HEK293 (cell line): Measurements from ENCODE around the gene KLHL22.

Experiments
- CTCF ChIA-PET: fragments of 350-600 bp; formaldehyde crosslinking; extraction: SDS; loops from one replicate; lab custom pipeline; 2021; ENCODE audit warnings: antibody characterized with exemption; lab: Yijun Ruan, JAX
- POLR2A ChIA-PET: fragments of 300-600 bp; formaldehyde crosslinking; extraction: SDS; loops from one replicate; lab custom pipeline; 2020; ENCODE audit warnings: antibody characterized with exemption, inconsistent platforms; lab: Yijun Ruan, JAX
- H3K27ac ChIP-seq: fragments of 200-500 bp; sonication (Bioruptor generic); 2 replicates; pipeline ENCODE4 v1.5.1; 2014; ENCODE audit warnings: low read depth, low read length, control low read depth, inconsistent platforms; ENCODE audit errors: extremely low read depth
- H3K36me3 ChIP-seq, 2 experiments: fragments of 200-500 bp in 1 of 2; sonication (Bioruptor generic) in 1 of 2; 1 replicate in 1 of 2; 2 replicates in 1 of 2; pipeline ENCODE4 v1.5.1; 2014 to 2017; ENCODE audit warnings: inconsistent platforms in 2 of 2, low read length in 2 of 2; ENCODE audit not compliant: control insufficient read depth in 2 of 2, insufficient read depth in 1 of 2
- H3K4me1 ChIP-seq: fragments of 200-500 bp; sonication (Bioruptor generic); 2 replicates; pipeline ENCODE4 v1.5.1; 2014; ENCODE audit warnings: mild to moderate bottlenecking, low read length, inconsistent platforms; ENCODE audit not compliant: control insufficient read depth, insufficient read depth
- H3K4me3 ChIP-seq: 2 replicates; pipeline ENCODE4 v1.5.1; 2011; ENCODE audit warnings: low read depth, mild to moderate bottlenecking, control low read depth, low read length, moderate library complexity
- H3K9me3 ChIP-seq: fragments of 200-500 bp; sonication (Bioruptor generic); 2 replicates; pipeline ENCODE4 v1.5.1; 2014; ENCODE audit warnings: low read depth, low read length, inconsistent platforms; ENCODE audit not compliant: control insufficient read depth, insufficient read depth
- AEBP2 ChIP-seq: fragments of 450-650 bp; formaldehyde crosslinking; IDR thresholded peaks from 2 replicates; pipeline ENCODE4 v1.5.1; 2016; ENCODE audit warnings: missing biosample characterization, missing genetic modification characterization, borderline replicate concordance
- BCL11B ChIP-seq: fragments of 450-650 bp; formaldehyde crosslinking; IDR thresholded peaks from 2 replicates; pipeline ENCODE4 v1.5.1; 2016; ENCODE audit warnings: low read depth, missing biosample characterization, missing genetic modification characterization
- BCL6B ChIP-seq: fragments of 450-650 bp; formaldehyde crosslinking; IDR thresholded peaks from 2 replicates; pipeline ENCODE4 v1.5.1; 2017; ENCODE audit warnings: missing biosample characterization, missing genetic modification characterization
- EGR2 ChIP-seq: fragments of 450-650 bp; formaldehyde crosslinking; IDR thresholded peaks from 2 replicates; pipeline ENCODE4 v1.5.1; 2016; ENCODE audit warnings: low read depth, missing biosample characterization, missing genetic modification characterization
- PBX3 ChIP-seq: sonication (generic); formaldehyde crosslinking; IDR thresholded peaks from 2 replicates; pipeline ENCODE4 v1.8.1; 2022; ENCODE audit warnings: mild to moderate bottlenecking, moderate library complexity, missing genetic modification reagents
- PRDM1 ChIP-seq: fragments of 450-650 bp; formaldehyde crosslinking; IDR thresholded peaks from 2 replicates; pipeline ENCODE4; 2016; ENCODE audit warnings: missing biosample characterization, missing genetic modification characterization
- REPIN1 ChIP-seq: fragments of 450-650 bp; formaldehyde crosslinking; IDR thresholded peaks from 2 replicates; pipeline ENCODE4 v1.5.1; 2017; ENCODE audit warnings: missing biosample characterization, missing genetic modification characterization, low read depth
- SALL2 ChIP-seq: fragments of 450-650 bp; formaldehyde crosslinking; IDR thresholded peaks from 2 replicates; pipeline ENCODE4 v1.5.0; 2017; ENCODE audit warnings: missing biosample characterization, mild to moderate bottlenecking, missing genetic modification characterization, borderline replicate concordance
- ZBTB11 ChIP-seq: fragments of 450-650 bp; formaldehyde crosslinking; conservative IDR thresholded peaks from 2 replicates; pipeline ENCODE4 v1.5.1; 2016; ENCODE audit warnings: low read depth, missing biosample characterization, missing genetic modification characterization
- ZBTB20 ChIP-seq: fragments of 450-650 bp; formaldehyde crosslinking; IDR thresholded peaks from 2 replicates; pipeline ENCODE4 v1.5.1; 2016; ENCODE audit warnings: missing biosample characterization, missing genetic modification characterization
- ZNF140 ChIP-seq: fragments of 450-650 bp; formaldehyde crosslinking; IDR thresholded peaks from 2 replicates; pipeline ENCODE4 v1.5.1; 2016; ENCODE audit warnings: missing biosample characterization, missing genetic modification characterization
- ZNF175 ChIP-seq: fragments of 450-650 bp; formaldehyde crosslinking; IDR thresholded peaks from 2 replicates; pipeline ENCODE4 v1.5.1; 2016; ENCODE audit warnings: missing biosample characterization, missing genetic modification characterization
- ZNF23 ChIP-seq: fragments of 450-650 bp; formaldehyde crosslinking; IDR thresholded peaks from 2 replicates; pipeline ENCODE4 v1.5.1; 2016; ENCODE audit warnings: missing biosample characterization, missing genetic modification characterization, borderline replicate concordance
- ZNF239 ChIP-seq: fragments of 450-650 bp; formaldehyde crosslinking; IDR thresholded peaks from 2 replicates; pipeline ENCODE4 v1.5.1; 2016; ENCODE audit warnings: missing biosample characterization, missing genetic modification characterization
- ZNF274 ChIP-seq, 2 experiments: fragments of 200-500 bp in 1 of 2; fragments of 450-650 bp in 1 of 2; sonication (Bioruptor generic) in 1 of 2; formaldehyde crosslinking in 1 of 2; IDR thresholded peaks; 2 replicates each; pipeline versions ENCODE4 v1.5.1 to v1.6.1; 2014 to 2016; ENCODE audit warnings: borderline replicate concordance in 1 of 2, inconsistent platforms in 1 of 2, low read length in 1 of 2, missing biosample characterization in 1 of 2, missing genetic modification characterization in 1 of 2
- ZNF473 ChIP-seq: fragments of 450-650 bp; formaldehyde crosslinking; IDR thresholded peaks from 2 replicates; pipeline ENCODE4 v1.5.1; 2017; ENCODE audit warnings: missing biosample characterization, missing genetic modification characterization
- ZNF510 ChIP-seq: fragments of 450-650 bp; formaldehyde crosslinking; IDR thresholded peaks from 2 replicates; pipeline ENCODE4 v1.5.1; 2018; ENCODE audit warnings: mild to moderate bottlenecking, missing genetic modification characterization, missing biosample characterization; ENCODE audit not compliant: insufficient replicate concordance
- ZNF529 ChIP-seq: fragments of 450-650 bp; formaldehyde crosslinking; IDR thresholded peaks from 2 replicates; pipeline ENCODE4 v1.5.1; 2017; ENCODE audit warnings: missing genetic modification characterization, missing biosample characterization; ENCODE audit not compliant: insufficient replicate concordance
- ZNF560 ChIP-seq: fragments of 450-650 bp; formaldehyde crosslinking; IDR thresholded peaks from 2 replicates; pipeline ENCODE4 v1.5.1; 2017; ENCODE audit warnings: missing biosample characterization, missing genetic modification characterization, borderline replicate concordance
- ZNF585B ChIP-seq: fragments of 450-650 bp; formaldehyde crosslinking; IDR thresholded peaks from 2 replicates; pipeline ENCODE4 v1.5.1; 2016; ENCODE audit warnings: missing biosample characterization, missing genetic modification characterization
- ZNF664 ChIP-seq: fragments of 450-650 bp; formaldehyde crosslinking; IDR thresholded peaks from 2 replicates; pipeline ENCODE4 v1.5.1; 2016; ENCODE audit warnings: missing biosample characterization, missing genetic modification characterization
- ZNF670 ChIP-seq: fragments of 450-650 bp; formaldehyde crosslinking; IDR thresholded peaks from 2 replicates; pipeline ENCODE4 v1.5.1; 2016; ENCODE audit warnings: missing biosample characterization, missing genetic modification characterization, low read depth
- ZNF837 ChIP-seq: fragments of 450-650 bp; formaldehyde crosslinking; IDR thresholded peaks from 2 replicates; pipeline ENCODE4 v1.5.1; 2016; ENCODE audit warnings: missing biosample characterization, missing genetic modification characterization

Gene KLHL22

GRCh38 chr22:20522134-20523004 is 26.8 kb upstream of the KLHL22 start (continued):
- TF ChIP-seq EGR2 (tag by site-specific recombination) (peak; percentile 98), AEBP2 (tag by site-specific recombination) (no peak), ZNF239 (tag by site-specific recombination) (no peak), ZBTB20 (tag by site-specific recombination) (no peak), ZNF670 (no peak), ZNF560 (no peak)

GRCh38 chr22:20520093-20520511 is 24.5 kb upstream of the KLHL22 start:
- no peak for TF ChIP-seq ZBTB11 (tag by site-specific recombination)
- no peak for TF ChIP-seq SALL2 (tag by site-specific recombination)
- TF ChIP-seq ZNF510 (tag by site-specific recombination), result no peak
- TF ChIP-seq ZNF140 (tag by site-specific recombination), result no peak
- TF ChIP-seq ZNF175, result no peak
- TF ChIP-seq ZNF473 (tag by site-specific recombination), result no peak
- TF ChIP-seq BCL6B (tag by site-specific recombination), result no peak
- no peak for TF ChIP-seq ZNF529
- TF ChIP-seq ZNF274 (IDR thresholded peaks at IDR 0.05; ENCODE audit: low read length), result no peak
- TF ChIP-seq ZNF274 (tag by site-specific recombination; IDR thresholded peaks at IDR 0.05; ENCODE audit: borderline replicate concordance), result no peak
- no peak for TF ChIP-seq REPIN1 (tag by site-specific recombination)
- no peak for TF ChIP-seq ZNF585B
- no peak for TF ChIP-seq PRDM1 (tag by site-specific recombination)
- TF ChIP-seq ZNF23 (tag by site-specific recombination), result no peak
- TF ChIP-seq PBX3, result no peak
- TF ChIP-seq ZNF837 (tag by site-specific recombination), result no peak
- TF ChIP-seq BCL11B, result no peak
- TF ChIP-seq ZNF664 (tag by site-specific recombination), result no peak
- POLR2A ChIA-PET, result interaction anchor here (0.8 to 1.4 kb wide), 2 partner anchors 11 kb away, joined by 3 to 4 read pairs; no protein-coding TSS in a partner anchor
- CTCF ChIA-PET, result interaction anchor here (0.5 to 1.4 kb wide), 4 partner anchors 11 to 1428 kb away, joined by 3 to 4 read pairs (median 4); no protein-coding TSS in a partner anchor
- Histone ChIP-seq H3K36me3 (peaks cover 9 to 55% of the 10 kb centered on the region in 2 experiments; a peak in 2 of 3 replicates), H3K9me3 (no peaks in the 10 kb centered on the region), H3K27ac (no peak overlapping the region), H3K4me3 (no peak overlapping the region), H3K4me1 (0 out of 2 replicates have a peak, but pooled peaks cover 3% of the 10 kb centered on the region)
